Left kidney (tissue), 8 donors: ENCODE measurements around the gene STAC3. TPM values are rescaled to one million over a fixed set of nuclear protein-coding genes. Genes with fewer than 3 reads are reported as not detected.
"Not testable (repeated sequence)": the region's sequence is repeated elsewhere in the genome, so short reads cannot be mapped to it uniquely, and the experiment has no call there.

Experiments used
- DNase-seq: peaks from one replicate; pipeline ENCODE4 v3.0.0-alpha.2; 2013
- long read RNA-seq, 8 donors: transcript quantifications; one replicate each; lab custom pipeline, GENCODE V29; 2026
- polyA plus RNA-seq: library from polyadenylated mRNA; unstranded; fragments of 120-200 nt; gene quantifications from one replicate; pipeline ENCODE4 v1.2.1, GENCODE V29; 2013; ENCODE audit not compliant: insufficient read length

STAC3 gene
- polyA plus RNA-seq, result 9.2 TPM
- long read RNA-seq, donor 1, result 0 reads
- long read RNA-seq, donor 2, partial matches to known transcripts, result 0 of 1 reads
- long read RNA-seq, donor 2, other reads (novel, unspliced or antisense), result 0 of 1 reads
- long read RNA-seq, donor 3, result 0 reads
- long read RNA-seq, donor 4, result 0 reads
- long read RNA-seq, donor 5, result 0 reads
- long read RNA-seq, donor 6, result 0 reads
- long read RNA-seq, donor 7, result 0 reads
- long read RNA-seq, donor 8, result 0 reads

- DNase-seq, result no peak
Observed at GRCh38 chr12:57250956-57251355, at the start of gene STAC3. Gene STAC3, minus strand, starts transcription at chr12:57251187. Its CDS starts 1,551 bp downstream, at chr12:57249636.

GRCh38 chr12:57299514-57300016 lies 48.6 kb upstream of the STAC3 start:
- DNase-seq, result no peak

- no peak for DNase-seq
Observed at GRCh38 chr12:57296291-57296690, 45.3 kb upstream of the STAC3 start.

- DNase-seq, result not testable (repeated sequence)
Observed at GRCh38 chr12:57282073-57282472, 31.1 kb upstream of the STAC3 start.

GRCh38 chr12:57280211-57281062 lies 29.4 kb upstream of the STAC3 start:
- DNase-seq, result no peak

GRCh38 chr12:57278465-57279381 lies 27.7 kb upstream of the STAC3 start:
- no peak for DNase-seq

- no peak for DNase-seq
Observed at GRCh38 chr12:57276935-57277563, 26.1 kb upstream of the STAC3 start.

GRCh38 chr12:57276233-57276632 lies 25.2 kb upstream of the STAC3 start:
- DNase-seq, result not testable (repeated sequence)

- DNase-seq, result no peak
Observed at GRCh38 chr12:57273516-57273915, 22.5 kb upstream of the STAC3 start.

GRCh38 chr12:57272337-57273151 lies 21.6 kb upstream of the STAC3 start:
- no peak for DNase-seq

GRCh38 chr12:57270966-57271470 lies 20.0 kb upstream of the STAC3 start:
- no peak for DNase-seq

GRCh38 chr12:57268264-57268663 lies 17.3 kb upstream of the STAC3 start:
- no peak for DNase-seq

- DNase-seq, result no peak
Observed at GRCh38 chr12:57266681-57267080, 15.7 kb upstream of the STAC3 start.

- no peak for DNase-seq
Observed at GRCh38 chr12:57263096-57263495, 12.1 kb upstream of the STAC3 start.

- DNase-seq, result no peak
Observed at GRCh38 chr12:57262126-57262822, 11.3 kb upstream of the STAC3 start.

- no peak for DNase-seq
Observed at GRCh38 chr12:57261428-57261865, 10.5 kb upstream of the STAC3 start.

GRCh38 chr12:57260366-57260765 lies 9.4 kb upstream of the STAC3 start:
- DNase-seq, result no peak

GRCh38 chr12:57258977-57259970 lies 8.3 kb upstream of the STAC3 start:
- DNase-seq, result no peak

GRCh38 chr12:57255916-57256315 lies 4.9 kb upstream of the STAC3 start:
- no peak for DNase-seq
